Middle frontal gyrus (tissue), 1 donor: ENCODE results near the gene TNK2.
"Not testable (repeated sequence)": the region's sequence is repeated elsewhere in the genome, so short reads cannot be mapped to it uniquely, and the experiment has no call there.

ENCODE experiments used
- DNase-seq: peaks from one replicate; pipeline ENCODE4 v3.0.0-alpha.2; 2015; ENCODE audit warnings: low spot score; ENCODE audit errors: extremely low spot score

TNK2 gene

GRCh38 chr3:195872097-195872496 lies 36.3 kb downstream of the TNK2 start:
- no peak for DNase-seq

- not testable (repeated sequence) for DNase-seq
Measured at GRCh38 chr3:195871686-195872085, 36.7 kb downstream of the TNK2 start.

- DNase-seq, result no peak
Measured at GRCh38 chr3:195870937-195871336, 37.4 kb downstream of the TNK2 start.

GRCh38 chr3:195870442-195870841 lies 37.9 kb downstream of the TNK2 start:
- no peak for DNase-seq

GRCh38 chr3:195869413-195870001 lies 38.8 kb downstream of the TNK2 start:
- DNase-seq, result no peak

- no peak for DNase-seq
Measured at GRCh38 chr3:195868866-195869412, 39.4 kb downstream of the TNK2 start.

GRCh38 chr3:195868336-195868865 lies 40.0 kb downstream of the TNK2 start:
- no peak for DNase-seq

- no peak for DNase-seq
Measured at GRCh38 chr3:195867631-195868335, 40.6 kb downstream of the TNK2 start.

- no peak for DNase-seq
Measured at GRCh38 chr3:195866686-195867511, 41.5 kb downstream of the TNK2 start.

- DNase-seq, result no peak
Measured at GRCh38 chr3:195865752-195866151, 42.6 kb downstream of the TNK2 start.

- DNase-seq, result peak; percentile 57
Measured at GRCh38 chr3:195863121-195864061, 45.0 kb downstream of the TNK2 start.

- DNase-seq, result not testable (repeated sequence)
Measured at GRCh38 chr3:195862318-195862717, 46.0 kb downstream of the TNK2 start.

- DNase-seq, result no peak
Measured at GRCh38 chr3:195860456-195860855, 47.9 kb downstream of the TNK2 start.

GRCh38 chr3:195859846-195860411 lies 48.4 kb downstream of the TNK2 start:
- no peak for DNase-seq

GRCh38 chr3:195859061-195859845 lies 49.1 kb downstream of the TNK2 start:
- DNase-seq, result peak; percentile 61

GRCh38 chr3:195856410-195857084 lies 51.8 kb downstream of the TNK2 start:
- no peak for DNase-seq

- no peak for DNase-seq
Measured at GRCh38 chr3:195855471-195856409, 52.6 kb downstream of the TNK2 start.
